Nephron (organoid): ENCODE measurements around the gene ACKR2.
"Not testable (repeated sequence)": the region's sequence is repeated elsewhere in the genome, so short reads cannot be mapped to it uniquely, and the experiment has no call there.

Source experiments
- H3K27ac Mint-ChIP-seq, 3 experiments: 2 replicates each; pipeline ENCODE4 v1.8.0; 2020; ENCODE audit warnings: mixed read lengths in 3 of 3, mild to moderate bottlenecking in 2 of 3, moderate library complexity in 1 of 3
- H3K27me3 Mint-ChIP-seq: 2 replicates; pipeline ENCODE4 v1.8.0; 2021; ENCODE audit warnings: low read depth, mild to moderate bottlenecking, moderate library complexity, mixed read lengths
- H3K36me3 Mint-ChIP-seq: 2 replicates; pipeline ENCODE4 v1.8.0; 2020; ENCODE audit warnings: low read depth, mixed read lengths
- H3K4me1 Mint-ChIP-seq: 2 replicates; pipeline ENCODE4 v1.8.0; 2020; ENCODE audit warnings: mixed read lengths
- H3K4me3 Mint-ChIP-seq, 3 experiments: 2 replicates each; pipeline ENCODE4 v1.8.0; 2020; ENCODE audit warnings: mild to moderate bottlenecking in 3 of 3, mixed read lengths in 3 of 3, moderate library complexity in 2 of 3
- H3K9me3 Mint-ChIP-seq: 2 replicates; pipeline ENCODE4 v1.8.0; 2020; ENCODE audit warnings: mixed read lengths
- TF ChIP-seq, protein P1 (sequence below), 3 experiments: fragments of 200-600 bp; sonication (generic); IDR thresholded peaks; one replicate each; pipeline ENCODE4 v1.5.0; 2021; ENCODE audit warnings: antibody characterized with exemption in 3 of 3; ENCODE audit not compliant: unreplicated experiment in 3 of 3

The ACKR2 gene

DNA sequence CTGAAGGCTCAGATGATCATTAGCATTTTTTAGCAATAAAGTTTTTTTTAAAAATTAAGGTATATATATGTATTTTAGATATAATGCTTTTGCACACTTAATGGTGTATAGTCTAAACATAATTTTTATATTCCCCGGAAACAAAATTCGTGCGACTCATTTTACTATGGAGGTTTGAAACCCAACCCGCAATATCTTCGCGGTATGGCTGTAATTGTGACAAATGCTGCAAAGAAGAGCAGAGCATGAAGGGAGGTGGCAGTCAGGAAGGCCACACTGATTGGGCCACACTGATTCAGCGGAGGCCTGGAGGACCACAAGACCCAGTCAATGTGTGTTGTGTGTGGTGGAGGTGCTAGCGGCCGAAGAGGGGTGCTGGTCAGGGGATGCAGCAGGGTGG lies 70.9 kb downstream of the ACKR2 start:
- Mint-ChIP-seq H3K4me1 (peaks cover 23% of the 10 kb centered on the region), H3K27me3 (no peaks in the 10 kb centered on the region)

DNA sequence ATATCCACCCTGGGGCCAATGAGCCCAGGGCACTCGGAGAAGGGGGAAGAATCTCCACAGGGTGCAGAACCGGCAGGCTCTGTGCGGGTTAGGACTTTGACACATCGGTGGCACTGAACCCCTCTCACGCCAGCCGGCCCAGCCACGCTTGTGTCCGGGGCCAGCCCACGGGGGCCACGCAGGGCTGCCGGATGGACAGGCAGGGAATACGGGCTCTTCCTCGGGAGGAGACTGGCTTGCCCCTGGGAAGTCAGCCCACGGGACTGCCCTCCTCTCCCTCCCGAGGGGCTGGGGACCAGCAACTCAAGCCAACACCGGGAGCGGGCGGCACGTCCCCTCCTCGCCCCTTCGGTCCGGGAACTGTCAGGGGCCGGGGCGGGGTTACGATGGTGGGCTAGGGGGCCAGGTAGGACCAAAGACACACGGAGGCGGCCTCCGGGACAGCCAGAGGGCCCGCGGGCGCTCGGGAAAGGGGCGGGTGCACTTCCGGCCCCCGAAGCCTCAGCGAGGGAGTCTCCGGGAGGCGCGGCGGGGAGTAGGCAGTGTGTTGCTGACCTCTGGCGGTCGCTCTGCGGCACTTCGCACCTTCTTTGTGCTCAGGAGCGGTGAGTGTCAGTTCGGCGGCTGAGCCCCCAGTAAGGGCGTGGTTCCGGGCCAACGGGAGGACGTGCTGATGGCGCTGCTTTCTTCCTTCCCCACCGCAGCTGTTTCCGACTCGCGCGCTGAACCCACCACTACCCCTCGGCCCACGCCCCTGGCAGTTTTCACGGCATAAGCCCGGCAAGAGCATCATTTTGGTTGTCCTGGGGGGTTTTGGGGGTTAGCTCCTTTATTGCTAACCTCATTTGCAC lies 71.6 kb downstream of the ACKR2 start:
- H3K36me3 Mint-ChIP-seq: no peaks in the 10 kb centered on the region
- no peaks in the 10 kb centered on the region for H3K9me3 Mint-ChIP-seq
- H3K4me1 Mint-ChIP-seq: peaks cover 22% of the 10 kb centered on the region
- no peaks in the 10 kb centered on the region for H3K27me3 Mint-ChIP-seq
- TF ChIP-seq, protein P1, sequence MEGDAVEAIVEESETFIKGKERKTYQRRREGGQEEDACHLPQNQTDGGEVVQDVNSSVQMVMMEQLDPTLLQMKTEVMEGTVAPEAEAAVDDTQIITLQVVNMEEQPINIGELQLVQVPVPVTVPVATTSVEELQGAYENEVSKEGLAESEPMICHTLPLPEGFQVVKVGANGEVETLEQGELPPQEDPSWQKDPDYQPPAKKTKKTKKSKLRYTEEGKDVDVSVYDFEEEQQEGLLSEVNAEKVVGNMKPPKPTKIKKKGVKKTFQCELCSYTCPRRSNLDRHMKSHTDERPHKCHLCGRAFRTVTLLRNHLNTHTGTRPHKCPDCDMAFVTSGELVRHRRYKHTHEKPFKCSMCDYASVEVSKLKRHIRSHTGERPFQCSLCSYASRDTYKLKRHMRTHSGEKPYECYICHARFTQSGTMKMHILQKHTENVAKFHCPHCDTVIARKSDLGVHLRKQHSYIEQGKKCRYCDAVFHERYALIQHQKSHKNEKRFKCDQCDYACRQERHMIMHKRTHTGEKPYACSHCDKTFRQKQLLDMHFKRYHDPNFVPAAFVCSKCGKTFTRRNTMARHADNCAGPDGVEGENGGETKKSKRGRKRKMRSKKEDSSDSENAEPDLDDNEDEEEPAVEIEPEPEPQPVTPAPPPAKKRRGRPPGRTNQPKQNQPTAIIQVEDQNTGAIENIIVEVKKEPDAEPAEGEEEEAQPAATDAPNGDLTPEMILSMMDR (IDR thresholded peaks at IDR 0.05; ENCODE audit: unreplicated experiment in 3 of 3): peak; percentile 86 to 90 (median 89)
- H3K4me3 Mint-ChIP-seq: peak overlapping the region; percentile 85 to 89 (median 86)
- peak overlapping the region; percentile 76 to 90 (median 79) for H3K27ac Mint-ChIP-seq

More for the DNA sequence above, 70.9 kb downstream of the ACKR2 start:
- H3K4me3 Mint-ChIP-seq: peak overlapping the region; percentile 83 to 89 (median 85)
- TF ChIP-seq, protein P1 (IDR thresholded peaks at IDR 0.05; ENCODE audit: unreplicated experiment in 3 of 3): no peak
- peak overlapping the region; percentile 37 to 62 (median 55) for H3K27ac Mint-ChIP-seq
- H3K36me3 Mint-ChIP-seq: no peaks in the 10 kb centered on the region
- no peaks in the 10 kb centered on the region for H3K9me3 Mint-ChIP-seq

DNA sequence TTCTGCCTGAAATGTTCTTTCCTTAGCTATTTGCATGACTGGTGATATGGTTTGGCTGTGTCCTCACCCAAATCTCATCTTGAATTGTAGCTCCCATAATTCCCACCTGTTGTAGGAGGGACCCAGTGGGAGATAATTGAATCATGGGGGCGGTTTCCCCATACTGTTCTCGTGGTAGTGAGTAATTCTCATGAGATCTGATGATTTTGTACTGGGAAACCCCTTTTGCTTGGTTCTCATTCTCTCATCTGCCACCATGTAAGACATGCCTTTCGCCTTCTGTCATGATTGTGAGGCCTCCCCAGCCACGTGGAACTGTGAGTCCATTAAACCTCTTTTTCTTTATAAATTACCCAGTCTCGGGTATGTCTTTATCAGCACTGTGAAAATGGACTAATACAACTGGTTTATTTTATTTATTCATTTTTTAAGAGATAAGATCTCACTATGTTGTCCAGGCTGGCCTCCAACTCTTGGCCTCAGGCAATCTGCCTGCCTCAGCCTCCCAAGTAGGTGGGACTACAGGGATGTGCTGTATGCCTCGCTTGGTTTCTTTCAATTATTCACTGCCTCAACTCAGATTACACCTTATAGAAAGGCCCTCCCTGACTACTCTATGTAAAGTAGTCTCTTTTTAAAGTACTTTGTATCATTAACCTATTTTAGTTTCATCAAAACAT lies 74.1 kb downstream of the ACKR2 start:
- not testable (repeated sequence) for H3K4me1 Mint-ChIP-seq, H3K27me3 Mint-ChIP-seq, H3K27ac Mint-ChIP-seq, H3K36me3 Mint-ChIP-seq, H3K9me3 Mint-ChIP-seq
- H3K4me3 Mint-ChIP-seq: peak overlapping the region in 2 of 3 experiments; percentile 38 to 58

DNA sequence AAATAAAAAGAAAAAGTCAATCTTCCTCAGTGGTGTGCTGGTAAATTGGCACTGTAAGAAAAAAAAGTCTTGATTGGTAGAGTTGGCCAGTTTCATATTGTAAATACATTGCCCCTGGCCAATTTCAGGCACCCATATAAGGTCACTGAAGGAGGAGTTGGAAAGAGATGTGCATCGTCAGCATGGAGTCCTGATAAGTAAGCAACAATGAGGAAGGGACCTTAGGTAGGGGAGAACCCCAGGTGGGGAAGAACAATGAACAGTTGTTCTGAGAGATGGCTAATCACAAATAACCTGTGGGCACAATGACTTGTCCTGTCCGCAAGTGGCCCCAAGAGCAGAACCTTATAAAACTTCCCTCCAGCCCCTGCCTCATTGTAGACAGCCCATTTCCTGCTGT lies 75.1 kb downstream of the ACKR2 start:
- no peak overlapping the region for H3K4me3 Mint-ChIP-seq
- TF ChIP-seq, protein P1 (IDR thresholded peaks at IDR 0.05; ENCODE audit: unreplicated experiment in 3 of 3): no peak
- no peaks in the 10 kb centered on the region for H3K36me3 Mint-ChIP-seq
- peaks cover 6% of the 10 kb centered on the region for H3K27me3 Mint-ChIP-seq
- H3K9me3 Mint-ChIP-seq: no peaks in the 10 kb centered on the region
- H3K27ac Mint-ChIP-seq: no peak overlapping the region
- peaks cover 9% of the 10 kb centered on the region for H3K4me1 Mint-ChIP-seq

DNA sequence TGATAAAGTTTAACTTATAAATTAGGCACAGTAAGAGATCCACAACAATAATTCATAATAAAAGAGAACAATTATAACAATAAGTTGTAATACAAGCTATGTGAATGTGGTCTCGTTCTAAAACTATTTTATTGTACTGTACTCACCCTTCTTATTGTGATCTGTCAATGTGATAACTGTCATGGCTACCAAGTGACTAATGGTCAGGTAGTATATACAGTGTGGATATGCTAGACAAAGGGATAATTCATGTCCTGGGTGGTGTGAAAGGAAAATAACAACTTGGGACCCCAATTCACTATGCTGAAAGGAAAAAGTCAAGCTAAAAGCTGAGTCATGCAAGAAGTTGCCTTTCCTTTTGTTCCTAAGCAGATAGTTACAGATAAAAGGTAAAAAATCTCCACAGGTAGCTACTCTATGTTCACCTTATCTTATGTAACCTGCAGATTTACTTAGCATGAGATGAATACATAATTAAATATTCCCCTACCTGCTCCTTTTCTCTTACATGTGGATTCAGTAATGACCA lies 77.1 kb downstream of the ACKR2 start:
- Mint-ChIP-seq H3K27me3 (peaks cover 6% of the 10 kb centered on the region), H3K27ac (no peak overlapping the region), H3K4me3 (no peak overlapping the region), H3K9me3 (no peaks in the 10 kb centered on the region), H3K36me3 (no peaks in the 10 kb centered on the region), H3K4me1 (peaks cover 4% of the 10 kb centered on the region)
- TF ChIP-seq, protein P1 (IDR thresholded peaks at IDR 0.05; ENCODE audit: unreplicated experiment in 3 of 3): no peak

DNA sequence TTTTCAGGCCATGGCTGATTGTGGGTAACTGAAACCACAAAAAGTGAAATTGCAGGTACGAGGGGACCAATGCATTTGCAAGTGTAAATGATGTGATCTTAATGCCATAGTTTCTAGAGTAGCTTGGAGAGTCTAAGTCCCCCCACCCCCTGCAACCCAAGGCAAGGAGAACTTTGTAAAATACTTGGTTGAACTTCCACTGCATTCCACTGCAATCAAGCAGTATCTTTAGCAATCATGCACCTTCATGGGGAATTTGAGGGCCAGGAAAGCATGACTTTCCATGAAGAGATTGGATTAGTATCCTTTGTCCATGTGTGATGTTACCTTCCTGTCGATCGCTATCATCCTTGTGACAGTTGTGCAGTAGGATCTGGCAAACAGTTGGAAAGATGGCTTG lies 77.8 kb downstream of the ACKR2 start:
- Mint-ChIP-seq H3K27me3 (peaks cover 6% of the 10 kb centered on the region), H3K4me1 (no peaks in the 10 kb centered on the region), H3K4me3 (no peak overlapping the region)

More for the DNA sequence above, 77.8 kb downstream of the ACKR2 start:
- H3K9me3 Mint-ChIP-seq: no peaks in the 10 kb centered on the region
- H3K27ac Mint-ChIP-seq: no peak overlapping the region
- TF ChIP-seq, protein P1 (IDR thresholded peaks at IDR 0.05; ENCODE audit: unreplicated experiment in 3 of 3): no peak
- H3K36me3 Mint-ChIP-seq: no peaks in the 10 kb centered on the region
